HepG2 (cell line): ENCODE measurements around the gene CASTOR1. TPM values are rescaled to one million over a fixed set of nuclear protein-coding genes. Genes with fewer than 3 reads are reported as not detected.

ENCODE experiments used
- AGO2 ChIP-seq: fragments of 200-400 bp; formaldehyde crosslinking; optimal IDR thresholded peaks from 2 replicates; pipeline ENCODE3; 2017; ENCODE audit warnings: mild to moderate bottlenecking, low read depth, low read length, moderate library complexity
- ATF7 ChIP-seq, 2 experiments: fragments of 450-650 bp in 1 of 2; sonication (generic) in 1 of 2; formaldehyde crosslinking in 1 of 2; IDR thresholded peaks; 2 replicates each; pipeline versions ENCODE4 v1.4.0 to v1.6.1; 2016 to 2020; ENCODE audit warnings: antibody characterized with exemption in 1 of 2, mild to moderate bottlenecking in 1 of 2, missing genetic modification reagents in 1 of 2
- CC2D1A ChIP-seq: sonication (generic); formaldehyde crosslinking; IDR thresholded peaks from 2 replicates; pipeline ENCODE4 v1.8.1; 2023; ENCODE audit warnings: mild to moderate bottlenecking, missing genetic modification reagents
- FOXK1 ChIP-seq: sonication (generic); formaldehyde crosslinking; IDR thresholded peaks from 2 replicates; pipeline ENCODE4 v1.4.0; 2020; ENCODE audit warnings: low read depth, missing genetic modification reagents, borderline replicate concordance
- GFI1 ChIP-seq: sonication (generic); formaldehyde crosslinking; IDR thresholded peaks from 2 replicates; pipeline ENCODE4 v1.5.0; 2020; ENCODE audit warnings: missing genetic modification reagents, mild to moderate bottlenecking, borderline replicate concordance
- NCOA1 ChIP-seq: sonication (generic); formaldehyde crosslinking; IDR thresholded peaks from 2 replicates; pipeline ENCODE4 v1.9.0; 2021; ENCODE audit warnings: missing genetic modification reagents
- TBX3 ChIP-seq: fragments of 450-650 bp; IDR thresholded peaks from 2 replicates; pipeline ENCODE4 v1.6.1; 2017; ENCODE audit warnings: antibody characterized with exemption, mild to moderate bottlenecking, inconsistent platforms, borderline replicate concordance
- ZNF232 ChIP-seq: sonication (generic); formaldehyde crosslinking; IDR thresholded peaks from 2 replicates; pipeline ENCODE4 v1.4.0; 2020; ENCODE audit warnings: missing genetic modification reagents, borderline replicate concordance
- ZNF543 ChIP-seq: sonication (generic); formaldehyde crosslinking; IDR thresholded peaks from 2 replicates; pipeline ENCODE4 v1.4.0; 2020; ENCODE audit warnings: mild to moderate bottlenecking, missing genetic modification reagents
- ZNF644 ChIP-seq: IDR thresholded peaks from 2 replicates; pipeline ENCODE4 v1.6.1; 2016; ENCODE audit warnings: low read depth
- polyA plus RNA-seq, 8 experiments: library from polyadenylated mRNA; depleted of rRNA in 3 of 8; stranded (reverse) in 7 of 8; unstranded in 1 of 8; fragments of >200 nt; fragmentation: Illumina TruSeq in 4 of 8; extraction: Trizol in 4 of 8; gene quantifications; 2 replicates each; pipeline versions ENCODE4 v1.2.1 to v1.2.3, GENCODE V29; 2011 to 2016; ENCODE audit warnings: low read depth in 4 of 8, missing spikeins in 1 of 8, mixed read lengths in 1 of 8; ENCODE audit not compliant: insufficient read depth in 1 of 8
- total RNA-seq, 5 experiments: library from RNA; depleted of rRNA; stranded (reverse); fragments of >200 nt; fragmentation: Illumina TruSeq; extraction: Trizol; gene quantifications; 2 replicates each; pipeline ENCODE4 v1.2.3, GENCODE V29; 2016; ENCODE audit warnings: low read depth in 1 of 5
- TF ChIP-seq, protein P1 (sequence below): sonication (generic); formaldehyde crosslinking; IDR thresholded peaks from 2 replicates; pipeline ENCODE4 v1.5.0; 2020; ENCODE audit warnings: mild to moderate bottlenecking, missing genetic modification reagents, borderline replicate concordance
- TF ChIP-seq, protein P2 (sequence below): sonication (generic); formaldehyde crosslinking; IDR thresholded peaks from 2 replicates; pipeline ENCODE4 v1.5.0; 2020; ENCODE audit warnings: mild to moderate bottlenecking, missing genetic modification reagents

The CASTOR1 gene
- total and polyA plus RNA-seq, 2 of the 13 experiments (the other 11 are each of a cell fraction or from before 2014, with no cell fraction given), result 2.6 to 4.4 TPM

DNA sequence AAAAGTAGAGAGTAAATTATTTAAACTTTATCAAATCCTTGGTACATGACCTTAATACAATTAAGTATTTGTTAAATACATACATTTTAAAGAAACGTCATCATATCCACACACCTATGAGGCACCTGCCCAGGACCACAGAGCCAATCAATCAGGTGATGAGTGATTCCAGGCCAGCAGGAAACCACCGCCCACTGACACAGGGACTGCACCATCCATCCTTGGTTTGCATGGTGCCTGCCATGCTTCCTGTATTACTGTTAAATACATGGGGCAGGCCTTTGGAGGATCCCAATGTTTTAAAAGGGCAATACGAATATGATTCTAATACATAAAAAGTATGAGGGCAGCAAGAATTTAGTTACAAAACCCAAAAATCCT lies 44.4 kb upstream of the CASTOR1 start (continued):
- TF ChIP-seq, protein P1, sequence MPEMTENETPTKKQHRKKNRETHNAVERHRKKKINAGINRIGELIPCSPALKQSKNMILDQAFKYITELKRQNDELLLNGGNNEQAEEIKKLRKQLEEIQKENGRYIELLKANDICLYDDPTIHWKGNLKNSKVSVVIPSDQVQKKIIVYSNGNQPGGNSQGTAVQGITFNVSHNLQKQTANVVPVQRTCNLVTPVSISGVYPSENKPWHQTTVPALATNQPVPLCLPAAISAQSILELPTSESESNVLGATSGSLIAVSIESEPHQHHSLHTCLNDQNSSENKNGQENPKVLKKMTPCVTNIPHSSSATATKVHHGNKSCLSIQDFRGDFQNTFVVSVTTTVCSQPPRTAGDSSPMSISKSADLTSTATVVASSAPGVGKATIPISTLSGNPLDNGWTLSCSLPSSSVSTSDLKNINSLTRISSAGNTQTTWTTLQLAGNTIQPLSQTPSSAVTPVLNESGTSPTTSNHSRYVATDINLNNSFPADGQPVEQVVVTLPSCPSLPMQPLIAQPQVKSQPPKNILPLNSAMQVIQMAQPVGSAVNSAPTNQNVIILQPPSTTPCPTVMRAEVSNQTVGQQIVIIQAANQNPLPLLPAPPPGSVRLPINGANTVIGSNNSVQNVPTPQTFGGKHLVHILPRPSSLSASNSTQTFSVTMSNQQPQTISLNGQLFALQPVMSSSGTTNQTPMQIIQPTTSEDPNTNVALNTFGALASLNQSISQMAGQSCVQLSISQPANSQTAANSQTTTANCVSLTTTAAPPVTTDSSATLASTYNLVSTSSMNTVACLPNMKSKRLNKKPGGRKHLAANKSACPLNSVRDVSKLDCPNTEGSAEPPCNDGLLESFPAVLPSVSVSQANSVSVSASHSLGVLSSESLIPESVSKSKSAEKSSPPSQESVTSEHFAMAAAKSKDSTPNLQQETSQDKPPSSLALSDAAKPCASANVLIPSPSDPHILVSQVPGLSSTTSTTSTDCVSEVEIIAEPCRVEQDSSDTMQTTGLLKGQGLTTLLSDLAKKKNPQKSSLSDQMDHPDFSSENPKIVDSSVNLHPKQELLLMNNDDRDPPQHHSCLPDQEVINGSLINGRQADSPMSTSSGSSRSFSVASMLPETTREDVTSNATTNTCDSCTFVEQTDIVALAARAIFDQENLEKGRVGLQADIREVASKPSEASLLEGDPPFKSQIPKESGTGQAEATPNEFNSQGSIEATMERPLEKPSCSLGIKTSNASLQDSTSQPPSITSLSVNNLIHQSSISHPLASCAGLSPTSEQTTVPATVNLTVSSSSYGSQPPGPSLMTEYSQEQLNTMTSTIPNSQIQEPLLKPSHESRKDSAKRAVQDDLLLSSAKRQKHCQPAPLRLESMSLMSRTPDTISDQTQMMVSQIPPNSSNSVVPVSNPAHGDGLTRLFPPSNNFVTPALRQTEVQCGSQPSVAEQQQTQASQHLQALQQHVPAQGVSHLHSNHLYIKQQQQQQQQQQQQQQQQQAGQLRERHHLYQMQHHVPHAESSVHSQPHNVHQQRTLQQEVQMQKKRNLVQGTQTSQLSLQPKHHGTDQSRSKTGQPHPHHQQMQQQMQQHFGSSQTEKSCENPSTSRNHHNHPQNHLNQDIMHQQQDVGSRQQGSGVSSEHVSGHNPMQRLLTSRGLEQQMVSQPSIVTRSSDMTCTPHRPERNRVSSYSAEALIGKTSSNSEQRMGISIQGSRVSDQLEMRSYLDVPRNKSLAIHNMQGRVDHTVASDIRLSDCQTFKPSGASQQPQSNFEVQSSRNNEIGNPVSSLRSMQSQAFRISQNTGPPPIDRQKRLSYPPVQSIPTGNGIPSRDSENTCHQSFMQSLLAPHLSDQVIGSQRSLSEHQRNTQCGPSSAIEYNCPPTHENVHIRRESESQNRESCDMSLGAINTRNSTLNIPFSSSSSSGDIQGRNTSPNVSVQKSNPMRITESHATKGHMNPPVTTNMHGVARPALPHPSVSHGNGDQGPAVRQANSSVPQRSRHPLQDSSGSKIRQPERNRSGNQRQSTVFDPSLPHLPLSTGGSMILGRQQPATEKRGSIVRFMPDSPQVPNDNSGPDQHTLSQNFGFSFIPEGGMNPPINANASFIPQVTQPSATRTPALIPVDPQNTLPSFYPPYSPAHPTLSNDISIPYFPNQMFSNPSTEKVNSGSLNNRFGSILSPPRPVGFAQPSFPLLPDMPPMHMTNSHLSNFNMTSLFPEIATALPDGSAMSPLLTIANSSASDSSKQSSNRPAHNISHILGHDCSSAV (CRISPR knock-in tag), result no peak
- no peak for TF ChIP-seq ZNF543
- TF ChIP-seq ZNF232 (CRISPR knock-in tag), result no peak
- TF ChIP-seq GFI1 (CRISPR knock-in tag), result no peak
- no peak for TF ChIP-seq ZNF644
- TF ChIP-seq FOXK1, result no peak
- TF ChIP-seq, protein P2, sequence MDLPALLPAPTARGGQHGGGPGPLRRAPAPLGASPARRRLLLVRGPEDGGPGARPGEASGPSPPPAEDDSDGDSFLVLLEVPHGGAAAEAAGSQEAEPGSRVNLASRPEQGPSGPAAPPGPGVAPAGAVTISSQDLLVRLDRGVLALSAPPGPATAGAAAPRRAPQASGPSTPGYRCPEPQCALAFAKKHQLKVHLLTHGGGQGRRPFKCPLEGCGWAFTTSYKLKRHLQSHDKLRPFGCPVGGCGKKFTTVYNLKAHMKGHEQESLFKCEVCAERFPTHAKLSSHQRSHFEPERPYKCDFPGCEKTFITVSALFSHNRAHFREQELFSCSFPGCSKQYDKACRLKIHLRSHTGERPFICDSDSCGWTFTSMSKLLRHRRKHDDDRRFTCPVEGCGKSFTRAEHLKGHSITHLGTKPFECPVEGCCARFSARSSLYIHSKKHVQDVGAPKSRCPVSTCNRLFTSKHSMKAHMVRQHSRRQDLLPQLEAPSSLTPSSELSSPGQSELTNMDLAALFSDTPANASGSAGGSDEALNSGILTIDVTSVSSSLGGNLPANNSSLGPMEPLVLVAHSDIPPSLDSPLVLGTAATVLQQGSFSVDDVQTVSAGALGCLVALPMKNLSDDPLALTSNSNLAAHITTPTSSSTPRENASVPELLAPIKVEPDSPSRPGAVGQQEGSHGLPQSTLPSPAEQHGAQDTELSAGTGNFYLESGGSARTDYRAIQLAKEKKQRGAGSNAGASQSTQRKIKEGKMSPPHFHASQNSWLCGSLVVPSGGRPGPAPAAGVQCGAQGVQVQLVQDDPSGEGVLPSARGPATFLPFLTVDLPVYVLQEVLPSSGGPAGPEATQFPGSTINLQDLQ (CRISPR knock-in tag), result no peak
- TF ChIP-seq NCOA1, result no peak
- no peak for TF ChIP-seq CC2D1A (CRISPR knock-in tag)
- no peak for TF ChIP-seq TBX3
- TF ChIP-seq AGO2, result no peak
- TF ChIP-seq ATF7 (IDR thresholded peaks at IDR 0.05), result no peak
- no peak for TF ChIP-seq ATF7 (CRISPR knock-in tag; IDR thresholded peaks at IDR 0.05)
